COR-L47 (cell line): ENCODE measurements around the gene ZNF764.

Source experiments
- DNase-seq: peaks from one replicate; lab custom pipeline; 2025; lab: John Stamatoyannopoulos, UW

ZNF764 gene

DNA sequence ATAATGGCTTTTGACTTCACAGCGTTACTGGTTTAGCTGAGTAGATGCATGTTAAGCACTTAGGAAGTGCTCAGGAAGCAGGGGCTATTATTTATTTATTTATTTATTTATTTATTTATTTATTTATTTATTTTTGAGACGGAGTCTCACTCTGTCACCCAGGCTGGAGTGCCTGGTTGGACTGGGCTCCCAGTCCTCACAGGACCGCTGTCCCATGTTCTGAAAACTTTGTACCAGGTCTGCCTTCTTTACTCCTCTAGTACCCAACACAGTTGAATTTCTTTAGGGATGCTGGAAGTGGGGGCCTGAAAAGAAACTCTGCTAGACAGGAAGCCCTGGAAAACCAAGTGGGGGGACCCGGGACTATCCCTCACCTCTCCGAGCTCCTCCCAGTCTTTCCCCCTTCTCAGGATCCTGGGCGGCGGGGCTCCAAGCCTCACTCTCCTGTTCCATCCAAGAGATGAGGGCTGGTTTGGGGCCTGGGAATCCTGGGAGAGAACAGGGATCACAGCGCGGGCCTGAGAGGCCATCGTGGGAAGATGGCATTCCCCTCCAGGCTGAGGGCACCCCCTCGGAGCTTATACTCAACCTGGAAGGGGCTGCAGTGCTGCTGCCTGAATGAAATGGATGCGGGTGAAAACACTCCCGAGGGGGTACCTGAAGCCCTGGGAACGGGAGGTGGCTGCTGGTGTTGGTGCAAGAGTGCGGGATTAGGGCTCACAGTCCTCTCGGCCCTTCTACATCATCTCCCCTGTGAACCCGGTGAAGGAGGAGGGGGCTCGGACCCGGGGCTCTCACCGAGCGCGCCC, 12.7 kb upstream of the ZNF764 start:
- no peak for DNase-seq

DNA sequence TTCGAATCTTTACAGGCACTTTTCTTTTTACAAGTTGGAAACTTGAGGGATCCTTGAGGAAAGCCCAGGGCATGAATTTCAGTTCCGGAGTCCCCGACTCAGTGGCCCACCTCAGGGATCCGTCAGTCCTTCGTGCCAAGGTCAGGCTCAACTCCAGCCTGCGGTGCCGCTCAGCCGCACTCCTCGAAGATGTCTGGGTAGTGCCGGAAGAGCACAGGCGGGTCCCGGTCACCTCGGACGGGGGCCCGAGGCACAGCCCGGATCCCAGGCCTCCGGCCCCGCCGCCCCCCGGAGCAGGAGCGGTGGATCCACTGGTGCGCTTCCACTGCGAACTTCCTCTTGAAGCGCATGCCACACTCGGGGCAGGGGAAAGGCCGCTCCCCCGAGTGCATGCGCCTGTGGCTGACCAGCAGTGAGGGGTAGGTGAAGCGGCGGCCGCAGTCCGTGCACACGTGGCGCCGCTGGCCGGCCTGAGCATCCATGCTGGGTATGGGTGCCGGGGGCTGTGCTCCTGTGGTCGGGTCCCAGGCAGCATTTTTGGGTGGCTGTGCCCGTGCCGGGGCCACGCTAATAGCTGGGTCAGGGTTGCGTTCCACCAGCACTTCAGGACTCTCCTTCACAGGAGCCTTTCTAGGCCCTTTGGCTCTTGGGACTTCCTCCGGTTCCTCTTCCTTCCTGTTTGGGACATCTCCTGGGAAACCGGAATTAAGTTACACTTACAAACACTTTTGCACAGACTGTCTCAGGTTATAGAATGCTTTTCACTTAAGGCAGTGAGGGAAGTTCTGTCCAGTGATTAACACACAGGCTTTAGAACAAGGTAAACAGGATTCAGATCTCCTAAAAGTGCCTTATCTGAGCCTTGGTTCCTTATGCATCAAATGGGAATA, 11.8 kb upstream of the ZNF764 start:
- DNase-seq: no peak

- no peak for DNase-seq
These were observed 11.1 kb upstream of the ZNF764 start for GRCh38 chr16:30569281-30569680.

DNA sequence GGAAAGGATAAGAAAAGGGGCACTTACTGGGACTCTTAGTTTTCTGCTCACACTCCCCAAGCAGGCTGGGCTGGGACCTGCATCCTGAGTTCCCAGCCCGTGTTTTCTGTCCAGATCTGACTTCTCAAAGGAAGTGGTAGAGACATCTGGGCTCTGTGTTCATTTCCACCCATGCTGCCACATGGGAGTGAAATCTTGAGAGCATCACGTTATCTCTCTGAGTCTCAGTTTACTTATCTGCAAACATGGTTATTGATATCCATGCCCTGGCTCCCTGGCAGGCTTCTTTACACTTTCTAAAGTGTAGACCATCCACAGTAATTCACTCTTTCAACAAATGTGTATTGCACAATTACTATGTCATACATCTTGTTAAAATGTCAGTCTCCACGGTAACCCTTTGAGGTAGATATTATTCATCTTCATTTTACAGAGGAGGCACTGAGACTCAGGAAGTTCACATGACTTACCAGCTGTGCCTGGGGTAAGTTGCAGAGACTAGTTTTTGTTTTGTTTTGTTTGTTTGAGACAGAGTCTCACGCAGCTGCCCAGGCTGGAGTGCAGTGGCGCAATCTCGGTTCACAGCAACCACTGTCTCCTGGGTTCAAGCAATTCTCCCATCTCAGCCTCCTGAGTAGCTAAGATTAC, 9.9 kb upstream of the ZNF764 start:
- no peak for DNase-seq

GRCh38 chr16:30567160-30567990, 9.2 kb upstream of the ZNF764 start:
- DNase-seq: no peak

- DNase-seq: no peak
These were observed 8.4 kb upstream of the ZNF764 start for GRCh38 chr16:30566531-30566930.

DNA sequence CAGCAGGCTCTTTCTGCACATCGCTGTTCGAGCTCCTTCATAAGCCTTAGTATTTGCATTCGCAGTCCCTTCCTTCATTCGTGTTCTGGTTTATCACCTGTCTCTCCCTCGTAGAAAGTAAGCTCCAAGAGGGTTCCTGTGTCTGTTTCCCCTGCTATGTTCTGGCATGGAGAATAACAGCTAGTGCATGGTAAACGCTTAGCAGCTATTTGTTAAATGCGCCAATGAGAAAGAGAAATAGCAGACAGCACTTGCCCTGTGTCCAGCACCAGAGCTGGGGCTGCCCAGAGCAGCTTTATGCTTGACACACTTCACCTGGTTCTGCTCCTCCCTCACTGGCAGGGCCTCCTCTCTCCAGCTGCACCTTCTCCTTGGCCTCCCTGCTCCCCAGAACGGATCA, 7.8 kb upstream of the ZNF764 start:
- no peak for DNase-seq

DNA sequence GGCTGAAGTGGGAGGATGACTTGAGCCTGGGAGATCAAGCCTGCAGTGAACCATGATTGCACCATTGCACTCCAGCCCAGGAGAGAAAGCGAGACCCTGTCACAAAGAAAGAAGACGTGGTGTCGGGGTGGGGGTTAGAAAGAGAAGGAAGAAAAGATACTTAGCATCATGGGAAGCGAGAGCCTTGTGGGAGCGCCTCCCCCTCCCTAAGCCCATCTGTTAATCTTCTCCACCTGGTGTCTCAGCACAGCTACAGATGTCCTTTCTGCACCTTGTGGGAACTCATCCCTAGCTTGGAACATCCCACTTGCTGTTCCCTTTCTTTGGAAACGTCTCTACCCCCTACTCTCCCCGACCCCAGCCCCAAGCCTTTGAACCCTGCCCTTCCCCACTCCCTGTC, 7.4 kb upstream of the ZNF764 start:
- DNase-seq: no peak

DNA sequence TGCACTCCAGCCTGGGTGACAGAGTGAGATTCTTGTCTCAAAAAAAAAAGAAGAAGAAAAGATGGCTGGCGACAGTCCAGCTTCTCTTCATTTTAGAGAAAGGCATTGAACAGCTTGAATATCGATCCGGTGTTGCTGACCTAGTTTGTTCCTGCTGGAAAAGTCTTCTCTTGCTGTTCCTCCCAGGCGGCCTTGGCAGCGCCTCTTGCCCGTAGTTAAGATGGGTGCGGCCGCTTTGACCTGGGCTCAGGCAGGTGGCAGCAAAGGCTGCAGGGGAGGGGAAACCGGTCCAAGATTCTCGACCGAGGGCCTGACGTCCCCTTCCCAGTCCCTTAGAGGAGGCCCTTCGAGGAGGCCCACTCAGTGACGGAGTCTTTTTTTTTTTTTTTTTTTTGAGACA, 3.8 kb upstream of the ZNF764 start:
- DNase-seq: no peak

- no peak for DNase-seq
These were observed 3.1 kb upstream of the ZNF764 start for GRCh38 chr16:30561089-30561816.

GRCh38 chr16:30559690-30560089, 1.5 kb upstream of the ZNF764 start:
- DNase-seq: no peak

DNA sequence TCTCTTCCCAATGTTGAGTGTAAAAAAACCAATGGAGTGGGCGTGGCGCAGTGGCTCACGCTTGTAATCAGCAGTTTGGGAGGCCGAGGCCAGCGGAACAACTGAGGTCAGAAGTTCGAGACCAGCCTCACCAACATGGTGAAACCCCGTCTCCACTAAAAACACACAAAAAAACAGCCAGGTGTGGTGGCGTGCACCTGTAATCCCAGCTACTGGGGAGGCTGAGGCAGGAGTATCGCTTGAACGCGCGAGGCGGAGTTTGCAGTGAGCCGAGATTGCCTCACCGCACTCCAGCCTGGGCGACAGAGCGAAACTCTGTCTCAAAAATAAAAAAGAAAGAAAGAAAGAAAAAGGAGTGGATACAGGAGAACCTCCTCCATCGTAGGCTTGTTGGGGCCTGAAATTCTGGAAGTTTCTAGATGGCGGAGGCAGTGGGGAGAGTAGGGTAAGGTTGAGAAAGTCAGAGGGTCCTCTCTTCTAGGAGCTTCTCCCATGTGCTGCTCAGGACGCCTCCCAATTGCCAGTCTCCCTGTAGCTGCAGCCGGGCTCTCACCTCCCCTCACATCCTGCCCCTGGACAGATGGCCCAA, 709 bp upstream of the ZNF764 start:
- no peak for DNase-seq

DNA sequence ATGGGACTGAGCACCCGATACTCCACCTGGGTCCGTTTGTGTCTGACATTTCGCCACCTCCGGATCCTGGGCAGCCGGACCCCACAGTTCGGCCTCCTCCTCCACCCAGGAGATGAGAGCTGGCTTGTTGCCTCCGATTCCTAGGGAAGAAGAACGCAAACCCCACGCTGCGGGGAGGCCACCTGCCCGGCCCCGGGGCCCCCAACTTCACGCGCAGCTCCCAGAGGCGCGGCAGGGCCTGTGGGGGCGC, 542 bp downstream of the ZNF764 start:
- no peak for DNase-seq

DNA sequence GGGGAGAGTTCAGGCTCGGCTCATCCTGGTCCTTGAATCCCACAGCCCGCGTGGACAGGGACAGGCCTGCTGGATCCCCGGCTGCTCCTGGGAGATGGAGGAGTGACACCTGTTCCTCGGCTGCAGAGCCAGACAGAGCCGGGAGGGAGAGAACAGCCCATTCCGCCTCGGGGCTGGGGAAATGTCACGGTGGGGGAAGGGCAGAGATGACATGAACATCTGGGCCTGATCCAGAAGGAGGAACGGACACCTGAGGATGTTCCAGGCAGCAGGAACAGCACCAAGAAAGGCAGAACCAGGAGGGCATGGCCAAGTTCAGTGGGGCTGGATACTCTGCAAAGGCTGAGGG, 2.1 kb downstream of the ZNF764 start:
- DNase-seq: no peak

DNA sequence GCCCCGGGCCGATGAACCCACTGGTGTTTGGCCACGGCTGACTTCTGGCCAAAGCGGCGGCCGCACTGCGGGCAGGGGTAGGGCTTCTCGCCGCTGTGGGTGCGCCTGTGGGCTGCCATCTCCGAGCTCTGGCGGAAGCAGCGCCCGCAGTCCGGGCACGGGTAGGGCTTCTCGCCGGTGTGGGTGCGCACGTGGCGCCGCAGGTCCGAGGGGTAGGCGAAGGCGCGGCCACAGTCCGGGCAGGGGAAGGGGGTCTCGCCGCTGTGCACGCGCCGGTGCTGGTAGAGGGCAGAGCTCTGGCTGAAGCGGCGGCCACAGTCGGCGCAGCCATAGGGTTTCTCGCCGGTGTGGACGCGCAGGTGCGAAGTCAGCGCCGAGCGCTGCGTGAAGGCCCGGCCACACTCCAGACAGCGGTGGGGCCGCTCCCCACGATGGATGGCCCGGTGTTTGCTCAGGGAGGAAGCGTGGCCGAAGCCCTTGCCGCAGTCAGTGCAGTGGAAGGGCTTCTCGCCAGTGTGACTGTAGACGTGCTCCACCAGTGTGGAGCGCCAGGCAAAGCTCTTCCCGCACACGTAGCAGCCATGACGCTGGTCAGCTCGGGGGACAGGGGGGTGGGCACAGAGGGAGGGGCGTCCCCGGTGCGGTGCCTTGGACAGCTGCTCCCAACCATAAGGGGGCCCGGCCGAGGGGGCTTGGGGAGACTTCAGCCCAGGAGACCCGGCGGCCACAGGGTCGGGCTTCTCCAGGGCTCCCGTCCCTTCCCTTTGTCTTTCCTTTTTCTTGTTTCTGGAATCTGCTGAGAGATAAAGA, 2.7 kb downstream of the ZNF764 start:
- no peak for DNase-seq

DNA sequence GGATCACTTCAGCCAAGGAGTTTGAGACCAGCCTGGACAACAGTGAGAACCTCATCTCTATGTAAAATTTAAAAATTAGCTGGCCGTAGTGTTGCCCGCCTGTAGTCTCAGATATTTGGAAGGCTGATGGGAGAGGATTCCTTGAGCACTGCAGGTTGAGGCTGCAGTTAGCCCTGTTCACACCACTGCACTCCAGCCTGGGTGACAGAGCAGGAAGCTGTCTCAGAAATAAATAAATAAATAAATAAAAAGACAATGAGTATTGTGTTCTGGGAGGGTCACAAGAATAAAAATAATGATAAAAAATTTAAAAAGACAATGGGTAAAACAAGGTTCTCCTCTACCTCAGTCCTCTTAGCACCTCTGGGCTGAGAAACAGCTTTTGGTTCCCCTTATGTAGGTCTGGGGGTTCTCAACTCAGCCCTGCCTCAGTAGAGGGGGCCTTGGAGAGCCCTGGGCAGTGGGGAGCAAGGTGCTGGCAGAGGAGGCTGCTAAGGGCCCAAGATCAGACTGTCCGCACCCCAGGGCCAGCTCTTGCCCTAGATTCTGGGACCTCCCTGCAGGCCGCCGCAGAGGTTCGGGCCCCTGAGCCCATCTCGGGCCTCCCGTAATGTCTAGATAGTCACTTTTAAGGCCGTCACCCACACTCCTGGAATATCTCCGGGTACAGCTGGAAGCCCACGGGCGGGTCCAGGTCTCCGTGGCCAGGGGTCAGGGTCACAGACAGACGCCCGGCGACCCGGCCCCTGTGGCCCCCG, 3.4 kb downstream of the ZNF764 start:
- no peak for DNase-seq

- no peak for DNase-seq
These were observed 4.7 kb downstream of the ZNF764 start for GRCh38 chr16:30553393-30553899.

GRCh38 chr16:30552956-30553355, 5.2 kb downstream of the ZNF764 start:
- no peak for DNase-seq

DNA sequence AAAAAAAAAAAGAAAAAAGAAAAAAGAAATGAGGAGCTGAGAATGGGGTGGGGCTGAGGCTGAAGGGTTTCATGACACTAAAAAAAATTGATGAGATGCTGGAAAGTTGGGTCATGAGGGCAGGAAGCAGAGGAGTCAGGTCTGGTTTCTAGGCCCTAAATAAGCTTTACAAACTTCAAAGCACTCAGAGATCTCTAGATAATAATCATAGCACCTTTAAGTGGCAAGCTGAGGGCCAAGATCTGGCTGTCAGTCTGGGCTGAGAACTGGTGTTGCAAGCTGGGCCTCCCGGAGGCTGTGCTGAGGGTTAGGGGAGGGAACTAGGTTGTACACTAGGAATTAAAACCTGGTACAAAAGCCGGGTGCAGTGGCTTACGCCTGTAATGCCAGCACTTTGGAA, 6.4 kb downstream of the ZNF764 start:
- no peak for DNase-seq
